ENCODE measurements around the gene LSM7.
"Not testable (repeated sequence)": the region's sequence is repeated elsewhere in the genome, so short reads cannot be mapped to it uniquely, and the experiment has no call there.

The LSM7 gene

GRCh38 chr19:2354670-2355069, 26.3 kb upstream of the LSM7 start:
- no peak for DNase-seq

GRCh38 chr19:2353887-2354592, 25.7 kb upstream of the LSM7 start:
- no peak for DNase-seq

- DNase-seq = no peak
Measured at GRCh38 chr19:2353159-2353886, 24.9 kb upstream of the LSM7 start.

- no peak for DNase-seq
Measured at GRCh38 chr19:2352121-2352520, 23.7 kb upstream of the LSM7 start.

GRCh38 chr19:2351591-2351990, 23.2 kb upstream of the LSM7 start:
- no peak for DNase-seq

GRCh38 chr19:2350656-2351055, 22.3 kb upstream of the LSM7 start:
- no peak for DNase-seq

GRCh38 chr19:2349818-2350217, 21.4 kb upstream of the LSM7 start:
- DNase-seq = not testable (repeated sequence)

- DNase-seq = no peak
Measured at GRCh38 chr19:2345794-2346663, 17.6 kb upstream of the LSM7 start.

GRCh38 chr19:2345076-2345475, 16.7 kb upstream of the LSM7 start:
- no peak for DNase-seq

GRCh38 chr19:2344381-2344870, 16.0 kb upstream of the LSM7 start:
- DNase-seq = no peak

GRCh38 chr19:2343289-2343982, 15.1 kb upstream of the LSM7 start:
- no peak for DNase-seq

- DNase-seq = no peak
Measured at GRCh38 chr19:2342656-2343288, 14.4 kb upstream of the LSM7 start.

GRCh38 chr19:2341982-2342381, 13.6 kb upstream of the LSM7 start:
- no peak for DNase-seq

- no peak for DNase-seq
Measured at GRCh38 chr19:2341244-2341751, 12.9 kb upstream of the LSM7 start.

GRCh38 chr19:2340496-2341243, 12.3 kb upstream of the LSM7 start:
- DNase-seq = no peak

- DNase-seq = no peak
Measured at GRCh38 chr19:2339644-2340310, 11.4 kb upstream of the LSM7 start.

- no peak for DNase-seq
Measured at GRCh38 chr19:2338751-2339643, 10.6 kb upstream of the LSM7 start.

- DNase-seq = no peak
Measured at GRCh38 chr19:2338055-2338615, 9.7 kb upstream of the LSM7 start.

GRCh38 chr19:2337329-2337707, 8.9 kb upstream of the LSM7 start:
- no peak for DNase-seq

Data from CD4-positive, alpha-beta T cell treated with Interleukin-21 for 1 hour (primary cell).